Liver (tissue), 3 donors: ENCODE data around the gene CHD8.

Source experiments
- EGR1 ChIP-seq, 2 donors: IDR thresholded peaks; 2 replicates each; pipeline ENCODE4 v1.6.1; 2016 to 2018; ENCODE audit warnings: antibody characterized with exemption in 2 of 2, low read depth in 2 of 2
- FOXA1 ChIP-seq: IDR thresholded peaks from 2 replicates; pipeline ENCODE4 v1.6.1; 2016; ENCODE audit warnings: antibody characterized with exemption
- JUND ChIP-seq, 2 donors: IDR thresholded peaks; 2 replicates each; pipeline ENCODE4 v1.6.1; 2016; ENCODE audit warnings: antibody characterized with exemption in 2 of 2
- RAD21 ChIP-seq, 2 donors: IDR thresholded peaks; 2 replicates each; pipeline ENCODE4 v1.6.1; 2016; ENCODE audit warnings: antibody characterized with exemption in 2 of 2, mild to moderate bottlenecking in 2 of 2
- TF ChIP-seq, protein P1 (sequence below): fragments of 150-350 bp; IDR thresholded peaks from 2 replicates; pipeline ENCODE4 v1.5.1; 2017; ENCODE audit warnings: improper control_type of control experiment, low read depth, low read length; ENCODE audit not compliant: missing input control
- TF ChIP-seq, protein P2 (sequence below): IDR thresholded peaks from 2 replicates; pipeline ENCODE4 v1.6.1; 2016; ENCODE audit warnings: antibody characterized with exemption, mild to moderate bottlenecking
- donor health status: healthy.
- donor health status: healthy.

DNA sequence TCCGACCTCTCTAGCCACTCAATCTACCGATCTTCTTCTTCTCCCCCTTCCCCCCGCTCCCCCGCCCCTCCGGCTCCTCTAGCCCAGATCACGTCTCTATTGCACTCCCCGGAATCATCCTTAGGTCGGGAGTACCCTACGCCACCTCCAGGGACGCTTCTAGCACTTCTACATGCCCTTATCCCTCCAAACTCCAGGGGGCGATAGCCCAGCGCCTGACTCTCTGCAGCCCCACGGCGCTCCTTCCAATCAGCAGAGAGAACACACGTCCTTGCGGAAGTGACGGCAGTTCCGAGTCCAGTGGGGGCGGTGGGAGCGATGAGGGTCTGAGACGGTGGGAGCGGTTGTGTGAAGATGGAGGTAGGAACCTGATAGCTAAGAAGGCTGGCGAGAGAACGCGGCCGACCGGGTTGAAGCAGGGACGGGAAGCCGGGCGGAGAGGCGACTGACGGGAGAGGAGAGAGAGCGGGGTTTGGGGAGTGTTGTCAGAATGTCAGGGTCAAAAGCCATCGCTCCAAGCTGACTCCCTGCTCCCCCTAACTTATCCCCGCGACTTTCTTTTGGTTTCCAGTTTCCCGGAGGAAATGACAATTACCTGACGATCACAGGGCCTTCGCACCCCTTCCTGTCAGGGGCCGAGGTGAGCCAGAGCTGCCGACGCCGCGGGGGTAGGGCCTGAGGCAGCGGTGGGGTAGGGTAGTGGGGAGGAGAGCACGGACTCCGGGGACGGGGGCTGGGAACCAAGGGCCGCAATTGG is 21.2 kb upstream of the CHD8 start, which contains the start of the genes RAB2B and TOX4:
- TF ChIP-seq, protein P1, sequence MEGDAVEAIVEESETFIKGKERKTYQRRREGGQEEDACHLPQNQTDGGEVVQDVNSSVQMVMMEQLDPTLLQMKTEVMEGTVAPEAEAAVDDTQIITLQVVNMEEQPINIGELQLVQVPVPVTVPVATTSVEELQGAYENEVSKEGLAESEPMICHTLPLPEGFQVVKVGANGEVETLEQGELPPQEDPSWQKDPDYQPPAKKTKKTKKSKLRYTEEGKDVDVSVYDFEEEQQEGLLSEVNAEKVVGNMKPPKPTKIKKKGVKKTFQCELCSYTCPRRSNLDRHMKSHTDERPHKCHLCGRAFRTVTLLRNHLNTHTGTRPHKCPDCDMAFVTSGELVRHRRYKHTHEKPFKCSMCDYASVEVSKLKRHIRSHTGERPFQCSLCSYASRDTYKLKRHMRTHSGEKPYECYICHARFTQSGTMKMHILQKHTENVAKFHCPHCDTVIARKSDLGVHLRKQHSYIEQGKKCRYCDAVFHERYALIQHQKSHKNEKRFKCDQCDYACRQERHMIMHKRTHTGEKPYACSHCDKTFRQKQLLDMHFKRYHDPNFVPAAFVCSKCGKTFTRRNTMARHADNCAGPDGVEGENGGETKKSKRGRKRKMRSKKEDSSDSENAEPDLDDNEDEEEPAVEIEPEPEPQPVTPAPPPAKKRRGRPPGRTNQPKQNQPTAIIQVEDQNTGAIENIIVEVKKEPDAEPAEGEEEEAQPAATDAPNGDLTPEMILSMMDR: peak; percentile 100
- TF ChIP-seq FOXA1 (peak; percentile 57), EGR1 (IDR thresholded peaks at IDR 0.05; ENCODE audit: low read depth in 2 of 2) (peak; percentile 41 to 62), RAD21 (IDR thresholded peaks at IDR 0.05) (peak; percentile 65 to 79), JUND (IDR thresholded peaks at IDR 0.05) (peak in 1 of 2 donors; percentile 33)
- TF ChIP-seq, protein P2, sequence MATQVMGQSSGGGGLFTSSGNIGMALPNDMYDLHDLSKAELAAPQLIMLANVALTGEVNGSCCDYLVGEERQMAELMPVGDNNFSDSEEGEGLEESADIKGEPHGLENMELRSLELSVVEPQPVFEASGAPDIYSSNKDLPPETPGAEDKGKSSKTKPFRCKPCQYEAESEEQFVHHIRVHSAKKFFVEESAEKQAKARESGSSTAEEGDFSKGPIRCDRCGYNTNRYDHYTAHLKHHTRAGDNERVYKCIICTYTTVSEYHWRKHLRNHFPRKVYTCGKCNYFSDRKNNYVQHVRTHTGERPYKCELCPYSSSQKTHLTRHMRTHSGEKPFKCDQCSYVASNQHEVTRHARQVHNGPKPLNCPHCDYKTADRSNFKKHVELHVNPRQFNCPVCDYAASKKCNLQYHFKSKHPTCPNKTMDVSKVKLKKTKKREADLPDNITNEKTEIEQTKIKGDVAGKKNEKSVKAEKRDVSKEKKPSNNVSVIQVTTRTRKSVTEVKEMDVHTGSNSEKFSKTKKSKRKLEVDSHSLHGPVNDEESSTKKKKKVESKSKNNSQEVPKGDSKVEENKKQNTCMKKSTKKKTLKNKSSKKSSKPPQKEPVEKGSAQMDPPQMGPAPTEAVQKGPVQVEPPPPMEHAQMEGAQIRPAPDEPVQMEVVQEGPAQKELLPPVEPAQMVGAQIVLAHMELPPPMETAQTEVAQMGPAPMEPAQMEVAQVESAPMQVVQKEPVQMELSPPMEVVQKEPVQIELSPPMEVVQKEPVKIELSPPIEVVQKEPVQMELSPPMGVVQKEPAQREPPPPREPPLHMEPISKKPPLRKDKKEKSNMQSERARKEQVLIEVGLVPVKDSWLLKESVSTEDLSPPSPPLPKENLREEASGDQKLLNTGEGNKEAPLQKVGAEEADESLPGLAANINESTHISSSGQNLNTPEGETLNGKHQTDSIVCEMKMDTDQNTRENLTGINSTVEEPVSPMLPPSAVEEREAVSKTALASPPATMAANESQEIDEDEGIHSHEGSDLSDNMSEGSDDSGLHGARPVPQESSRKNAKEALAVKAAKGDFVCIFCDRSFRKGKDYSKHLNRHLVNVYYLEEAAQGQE: peak; percentile 22
